HEK293T (cell line): ENCODE results near the gene PLK1.

Experiments used
- BHLHE40 ChIP-seq: fragments of 450-650 bp; IDR thresholded peaks from 2 replicates; pipeline ENCODE4 v1.6.1; 2016; ENCODE audit warnings: mild to moderate bottlenecking, moderate library complexity, borderline replicate concordance
- ELF4 ChIP-seq: fragments of 450-650 bp; IDR thresholded peaks from 2 replicates; pipeline ENCODE4 v1.6.1; 2017; ENCODE audit warnings: antibody characterized with exemption
- FOXA1 ChIP-seq: fragments of 450-650 bp; IDR thresholded peaks from 2 replicates; pipeline ENCODE4 v1.6.1; 2016; ENCODE audit warnings: mild to moderate bottlenecking
- FOXK2 ChIP-seq: fragments of 450-650 bp; IDR thresholded peaks from 2 replicates; pipeline ENCODE4 v1.6.1; 2016; ENCODE audit warnings: mild to moderate bottlenecking
- FOXM1 ChIP-seq: fragments of 450-650 bp; IDR thresholded peaks from 2 replicates; pipeline ENCODE4 v1.6.1; 2017; ENCODE audit warnings: mild to moderate bottlenecking, borderline replicate concordance
- HDGF ChIP-seq: fragments of 450-650 bp; IDR thresholded peaks from 2 replicates; pipeline ENCODE4 v1.6.1; 2017; ENCODE audit warnings: antibody characterized with exemption, borderline replicate concordance
- LEF1 ChIP-seq: fragments of 450-650 bp; IDR thresholded peaks from 2 replicates; pipeline ENCODE4 v1.6.1; 2017; ENCODE audit warnings: mild to moderate bottlenecking, borderline replicate concordance
- NFRKB ChIP-seq: fragments of 450-650 bp; IDR thresholded peaks from 2 replicates; pipeline ENCODE4 v1.6.1; 2016; ENCODE audit warnings: mild to moderate bottlenecking, moderate library complexity
- SP1 ChIP-seq: fragments of 450-650 bp; IDR thresholded peaks from 2 replicates; pipeline ENCODE4 v1.6.1; 2017
- SUZ12 ChIP-seq: fragments of 450-650 bp; IDR thresholded peaks from 2 replicates; pipeline ENCODE4 v1.6.1; 2016; ENCODE audit warnings: mild to moderate bottlenecking
- TARDBP ChIP-seq: fragments of 450-650 bp; IDR thresholded peaks from 2 replicates; pipeline ENCODE4 v1.6.1; 2016
- ZNF384 ChIP-seq: fragments of 450-650 bp; IDR thresholded peaks from 2 replicates; pipeline ENCODE4 v1.6.1; 2016

- TF ChIP-seq HDGF: no peak
- no peak for TF ChIP-seq SP1
- TF ChIP-seq BHLHE40: no peak
- TF ChIP-seq FOXA1: no peak
- no peak for TF ChIP-seq FOXM1
- TF ChIP-seq ELF4: no peak
- TF ChIP-seq SUZ12: no peak
- no peak for TF ChIP-seq LEF1
- no peak for TF ChIP-seq FOXK2
- TF ChIP-seq TARDBP: no peak
- no peak for TF ChIP-seq NFRKB
- TF ChIP-seq ZNF384: no peak
Measured at GRCh38 chr16:23712976-23713375, 34.3 kb downstream of the PLK1 start, which contains the start of gene ERN2.
